ENCODE measurements around the gene KRT5. TPM values are rescaled to one million over a fixed set of nuclear protein-coding genes. Genes with fewer than 3 reads are reported as not detected.

The KRT5 gene
- total and polyA plus RNA-seq, 2 experiments from 2014 or later: not detected

- TF ChIP-seq ETS1 (IDR thresholded peaks at IDR 0.05) (no peak), REST (IDR thresholded peaks at IDR 0.05; ENCODE audit: unreplicated experiment) (no peak), ZNF114 (CRISPR knock-in tag; IDR thresholded peaks at IDR 0.05) (no peak), STAT1 (IDR thresholded peaks at IDR 0.05; ENCODE audit: unreplicated experiment) (no peak), JUNB (IDR thresholded peaks at IDR 0.05; ENCODE audit: unreplicated experiment) (no peak), POLR2AphosphoS5 (IDR thresholded peaks at IDR 0.05; ENCODE audit: low read depth) (no peak), EZH2phosphoT487 (IDR thresholded peaks at IDR 0.05; ENCODE audit: unreplicated experiment) (no peak), NANOG (IDR thresholded peaks at IDR 0.05; ENCODE audit: borderline replicate concordance) (no peak), EZH2 (IDR thresholded peaks at IDR 0.05; ENCODE audit: low read depth, unreplicated experiment) (no peak), CTCF (conservative IDR thresholded peaks at IDR 0.05; ENCODE audit: low read depth in 2 of 2) (no peak), ZNF331 (CRISPR knock-in tag; IDR thresholded peaks at IDR 0.05; ENCODE audit: low read depth) (no peak)
These were observed 44.4 kb upstream of the KRT5 start (continued) for GRCh38 chr12:52564582-52564981.

- H3K27me3 Mint-ChIP-seq (ENCODE audit: insufficient read depth, low read depth, poor library complexity): peaks cover 14% of the 10 kb centered on the region
- peak; percentile 60 for ATAC-seq
- DNase-seq (ENCODE audit: low spot score): peak; percentile 54
These were observed 41.8 kb upstream of the KRT5 start for GRCh38 chr12:52561880-52562449.

More at GRCh38 chr12:52561880-52562449, 41.8 kb upstream of the KRT5 start:
- Mint-ChIP-seq H3K4me3 (no peak overlapping the region), H3K27ac (no peak overlapping the region), H3K36me3 (ENCODE audit: low read depth) (no peaks in the 10 kb centered on the region), H3K9me3 (no peaks in the 10 kb centered on the region), H3K4me1 (no peaks in the 10 kb centered on the region; the same call in 2 of the 3 replicates)
- no peak overlapping the region for H3K4me3 ChIP-seq
- no peak overlapping the region for H3K27ac ChIP-seq (ENCODE audit: low read depth)
- TF ChIP-seq ZNF331 (CRISPR knock-in tag; IDR thresholded peaks at IDR 0.05; ENCODE audit: low read depth) (no peak), POLR2AphosphoS5 (IDR thresholded peaks at IDR 0.05; ENCODE audit: low read depth) (no peak), CTCF (conservative IDR thresholded peaks at IDR 0.05; ENCODE audit: low read depth in 2 of 2) (peak; percentile 47 to 53)
- H3F3A ChIP-seq (replicated peaks; ENCODE audit: low read depth): no peaks in the 10 kb centered on the region
- H3K4me1 ChIP-seq (ENCODE audit: insufficient read depth): no peaks in the 10 kb centered on the region
- no peaks in the 10 kb centered on the region for H3K27me3 ChIP-seq (ENCODE audit: insufficient read depth)
- no peaks in the 10 kb centered on the region for H3K79me2 ChIP-seq (replicated peaks; ENCODE audit: insufficient read depth)
- H2AFZ ChIP-seq: no peak overlapping the region
- H4K20me1 ChIP-seq (replicated peaks; ENCODE audit: insufficient read depth): no peaks in the 10 kb centered on the region
- no peaks in the 10 kb centered on the region for H3K36me3 ChIP-seq (ENCODE audit: insufficient read depth)
- H3K9me2 ChIP-seq (ENCODE audit: insufficient read depth): no peaks in the 10 kb centered on the region
- H3K4me2 ChIP-seq: no peak overlapping the region
